ENCODE data around the gene GPR15. TPM values are rescaled to one million over a fixed set of nuclear protein-coding genes. Genes with fewer than 3 reads are reported as not detected.

The GPR15 gene
- total RNA-seq: under 1 TPM in 1 of 4 donors, not detected in 3; 0.44 TPM

- DNase-seq (ENCODE audit: low spot score) (no peak), ATAC-seq (ENCODE audit: low FRiP score) (no peak)
- TF ChIP-seq, protein P1, sequence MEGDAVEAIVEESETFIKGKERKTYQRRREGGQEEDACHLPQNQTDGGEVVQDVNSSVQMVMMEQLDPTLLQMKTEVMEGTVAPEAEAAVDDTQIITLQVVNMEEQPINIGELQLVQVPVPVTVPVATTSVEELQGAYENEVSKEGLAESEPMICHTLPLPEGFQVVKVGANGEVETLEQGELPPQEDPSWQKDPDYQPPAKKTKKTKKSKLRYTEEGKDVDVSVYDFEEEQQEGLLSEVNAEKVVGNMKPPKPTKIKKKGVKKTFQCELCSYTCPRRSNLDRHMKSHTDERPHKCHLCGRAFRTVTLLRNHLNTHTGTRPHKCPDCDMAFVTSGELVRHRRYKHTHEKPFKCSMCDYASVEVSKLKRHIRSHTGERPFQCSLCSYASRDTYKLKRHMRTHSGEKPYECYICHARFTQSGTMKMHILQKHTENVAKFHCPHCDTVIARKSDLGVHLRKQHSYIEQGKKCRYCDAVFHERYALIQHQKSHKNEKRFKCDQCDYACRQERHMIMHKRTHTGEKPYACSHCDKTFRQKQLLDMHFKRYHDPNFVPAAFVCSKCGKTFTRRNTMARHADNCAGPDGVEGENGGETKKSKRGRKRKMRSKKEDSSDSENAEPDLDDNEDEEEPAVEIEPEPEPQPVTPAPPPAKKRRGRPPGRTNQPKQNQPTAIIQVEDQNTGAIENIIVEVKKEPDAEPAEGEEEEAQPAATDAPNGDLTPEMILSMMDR (IDR thresholded peaks at IDR 0.05): no peak
These were observed at the start of gene GPR15 for GRCh38 chr3:98531622-98532274. GPR15 (plus strand) TSS chr3:98531978; CDS start chr3:98532034, 56 bp downstream.

GRCh38 chr3:98482717-98483482 is 48.9 kb upstream of the GPR15 start:
- DNase-seq (ENCODE audit: low spot score) (no peak), ATAC-seq (ENCODE audit: low FRiP score) (no peak)
- TF ChIP-seq, protein P1 (IDR thresholded peaks at IDR 0.05): no peak

DNA sequence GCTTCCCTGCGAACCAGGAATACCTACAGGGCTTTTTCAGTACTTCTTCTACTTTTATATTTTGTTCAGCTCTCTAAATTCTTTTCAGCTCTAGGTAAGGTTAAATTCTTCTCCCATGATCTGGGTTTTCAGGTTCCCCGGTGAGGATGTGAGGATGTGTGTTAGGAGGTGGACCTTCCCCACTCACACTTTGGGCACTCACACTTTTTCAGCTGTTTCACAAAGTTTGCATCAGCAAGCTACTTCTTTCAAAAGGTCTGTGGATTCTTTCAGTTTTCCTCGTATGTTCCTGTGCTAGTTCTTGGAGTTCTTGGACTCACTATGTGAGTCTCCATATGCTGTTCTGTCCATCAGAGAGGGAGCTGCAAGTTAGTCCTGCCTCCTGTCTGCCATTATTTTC is 48.2 kb upstream of the GPR15 start:
- no peak for ATAC-seq (ENCODE audit: low FRiP score)

DNA sequence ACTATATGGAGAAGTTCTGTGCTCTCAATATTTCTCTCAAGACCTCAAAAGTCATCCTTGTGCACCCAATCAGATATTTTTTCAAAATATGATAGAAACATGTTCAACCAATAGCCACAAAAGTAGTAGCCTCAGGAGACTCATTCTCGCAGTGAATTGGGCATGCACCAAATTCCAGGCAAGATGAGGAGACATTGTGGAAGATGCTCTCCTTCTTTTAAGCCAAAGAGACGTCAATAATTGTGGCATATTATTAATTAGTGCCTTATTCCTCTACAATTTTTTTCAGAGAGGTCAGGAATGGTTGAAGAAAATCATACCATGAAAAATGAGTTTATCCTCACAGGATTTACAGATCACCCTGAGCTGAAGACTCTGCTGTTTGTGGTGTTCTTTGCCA is 34.4 kb upstream of the GPR15 start, which contains the start of gene OR5K2:
Gene OR5K2 (plus strand): TSS at position 301 of the 400 bp plus-strand sequence. CDS start 0 bp downstream, at position 301.
- no peak for DNase-seq (ENCODE audit: low spot score)
- ATAC-seq (ENCODE audit: low FRiP score): no peak
- TF ChIP-seq, protein P1 (IDR thresholded peaks at IDR 0.05): no peak

More for the DNA sequence above, 48.2 kb upstream of the GPR15 start:
- TF ChIP-seq, protein P1 (IDR thresholded peaks at IDR 0.05): no peak
- DNase-seq (ENCODE audit: low spot score): no peak

DNA sequence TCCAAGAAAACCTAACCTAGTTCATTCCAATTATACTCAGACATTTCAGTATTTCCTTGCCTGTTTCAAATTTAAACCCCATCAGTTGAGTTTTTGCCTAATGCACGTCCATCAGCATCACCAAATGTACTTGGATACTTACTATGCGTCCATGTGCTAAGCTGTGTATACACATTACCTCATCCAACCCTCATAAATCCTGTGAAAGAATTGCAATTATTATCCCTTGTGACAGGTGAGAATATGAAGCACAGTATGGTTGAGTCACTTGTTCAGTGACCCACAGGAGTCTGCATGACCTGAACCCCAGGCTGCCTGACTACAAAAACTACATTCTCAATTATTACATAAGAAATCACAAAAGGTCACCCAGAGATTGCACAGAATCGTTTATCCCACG is 31.8 kb upstream of the GPR15 start:
- no peak for ATAC-seq (ENCODE audit: low FRiP score)
- TF ChIP-seq, protein P1 (IDR thresholded peaks at IDR 0.05): no peak
- DNase-seq (ENCODE audit: low spot score): no peak

GRCh38 chr3:98501270-98501669 is 30.5 kb upstream of the GPR15 start:
- ATAC-seq (ENCODE audit: low FRiP score) (no peak), DNase-seq (ENCODE audit: low spot score) (no peak)
- TF ChIP-seq, protein P1 (IDR thresholded peaks at IDR 0.05): no peak
